Upper lobe of right lung (tissue), 1 donor: ENCODE data around the gene SUGCT. TPM values are rescaled to one million over a fixed set of nuclear protein-coding genes. Genes with fewer than 3 reads are reported as not detected.

Experiments
- ATAC-seq: fragments of 200-7000 bp; cut with Tn5 transposase; one replicate; pipeline ENCODE4 v1.9.1; 2020; ENCODE audit warnings: mild to moderate bottlenecking, moderate library complexity
- DNase-seq: peaks from one replicate; pipeline ENCODE4 v3.0.0-alpha.2; 2020
- H3K27ac ChIP-seq: fragments of 200-600 bp; one replicate; pipeline ENCODE4 v1.8.0; 2022
- H3K27me3 ChIP-seq: fragments of 200-600 bp; one replicate; pipeline ENCODE4 v1.8.0; 2022; ENCODE audit warnings: mild to moderate bottlenecking
- H3K36me3 ChIP-seq: fragments of 200-600 bp; one replicate; pipeline ENCODE4 v1.8.0; 2022
- H3K4me1 ChIP-seq: fragments of 200-600 bp; one replicate; pipeline ENCODE4 v1.8.0; 2022
- H3K4me3 ChIP-seq: fragments of 200-600 bp; one replicate; pipeline ENCODE4 v1.8.0; 2022; ENCODE audit warnings: mild to moderate bottlenecking
- H3K9me3 ChIP-seq: fragments of 200-600 bp; one replicate; pipeline ENCODE4 v1.8.0; 2022
- intact Hi-C: fragments of 100-400 bp; cut with DNase I; formaldehyde crosslinking; loops from one replicate; pipeline ENCODE4 v1.11.0; 2022
- total RNA-seq: library from RNA; stranded (reverse); fragmentation: NEBNext Ultra II Directional; extraction: Animal tissue kit (Norgen Biotek cat#: 25700); gene quantifications from one replicate; pipeline ENCODE4 v1.2.1, GENCODE V29; 2021
- TF ChIP-seq, protein P1 (sequence below): fragments of 200-600 bp; IDR thresholded peaks from one replicate; pipeline ENCODE4 v1.8.0; 2022; ENCODE audit warnings: antibody characterized with exemption
- donor health status: DM: no; HTN: yes; CAD: no; lungs with severe emphysema.

Gene SUGCT
- total RNA-seq, 1 donor from 2014 or later = 4.1 TPM

DNA sequence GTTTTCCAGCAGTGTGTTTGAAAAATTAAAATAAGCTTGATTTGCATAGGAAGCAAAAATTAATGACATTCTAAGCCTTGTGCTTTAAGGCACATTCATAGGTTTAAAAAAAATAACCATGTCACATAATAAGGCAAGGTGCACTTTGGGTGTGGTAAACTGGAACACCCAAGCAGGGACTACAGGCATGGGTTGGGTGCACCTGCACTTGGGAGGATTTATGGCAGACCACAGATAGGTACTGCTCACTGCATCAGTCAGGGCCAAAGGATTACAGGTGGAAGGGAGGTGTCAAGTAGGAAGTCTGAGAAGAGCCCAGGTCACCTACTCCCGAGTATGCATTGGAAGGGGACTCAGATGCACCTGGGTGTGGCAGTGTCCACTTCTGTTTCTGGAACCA, 753.7 kb downstream of the SUGCT start:
- TF ChIP-seq, protein P1, sequence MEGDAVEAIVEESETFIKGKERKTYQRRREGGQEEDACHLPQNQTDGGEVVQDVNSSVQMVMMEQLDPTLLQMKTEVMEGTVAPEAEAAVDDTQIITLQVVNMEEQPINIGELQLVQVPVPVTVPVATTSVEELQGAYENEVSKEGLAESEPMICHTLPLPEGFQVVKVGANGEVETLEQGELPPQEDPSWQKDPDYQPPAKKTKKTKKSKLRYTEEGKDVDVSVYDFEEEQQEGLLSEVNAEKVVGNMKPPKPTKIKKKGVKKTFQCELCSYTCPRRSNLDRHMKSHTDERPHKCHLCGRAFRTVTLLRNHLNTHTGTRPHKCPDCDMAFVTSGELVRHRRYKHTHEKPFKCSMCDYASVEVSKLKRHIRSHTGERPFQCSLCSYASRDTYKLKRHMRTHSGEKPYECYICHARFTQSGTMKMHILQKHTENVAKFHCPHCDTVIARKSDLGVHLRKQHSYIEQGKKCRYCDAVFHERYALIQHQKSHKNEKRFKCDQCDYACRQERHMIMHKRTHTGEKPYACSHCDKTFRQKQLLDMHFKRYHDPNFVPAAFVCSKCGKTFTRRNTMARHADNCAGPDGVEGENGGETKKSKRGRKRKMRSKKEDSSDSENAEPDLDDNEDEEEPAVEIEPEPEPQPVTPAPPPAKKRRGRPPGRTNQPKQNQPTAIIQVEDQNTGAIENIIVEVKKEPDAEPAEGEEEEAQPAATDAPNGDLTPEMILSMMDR = no peak
- Histone ChIP-seq H3K27me3 (no peaks in the 10 kb centered on the region), H3K36me3 (no peaks in the 10 kb centered on the region), H3K27ac (no peak overlapping the region), H3K9me3 (peaks cover 4% of the 10 kb centered on the region), H3K4me1 (no peaks in the 10 kb centered on the region), H3K4me3 (no peak overlapping the region)
- intact Hi-C loops = no loop called here
- ATAC-seq (no peak), DNase-seq (no peak)

DNA sequence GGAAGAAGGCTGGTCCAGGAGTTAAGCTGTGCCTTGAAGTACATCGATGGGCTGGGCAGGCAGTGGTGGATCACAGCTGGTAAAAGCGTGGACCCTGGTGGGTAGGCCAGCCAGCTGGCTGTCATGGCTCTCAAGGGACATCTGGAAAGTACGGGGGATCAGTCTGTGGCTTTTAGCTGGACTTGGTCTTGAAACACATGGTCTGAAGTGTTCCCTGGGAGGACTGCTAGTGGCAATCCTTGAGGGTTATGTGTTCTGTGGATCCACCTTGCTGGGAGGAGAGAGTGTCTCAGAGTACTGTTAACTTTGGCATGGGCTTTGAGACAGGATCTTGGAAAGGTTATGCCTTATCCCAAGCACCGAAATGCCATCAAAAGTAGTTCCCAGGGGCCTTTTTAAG, 754.3 kb downstream of the SUGCT start:
- Histone ChIP-seq H3K9me3 (peaks cover 4% of the 10 kb centered on the region), H3K27me3 (no peaks in the 10 kb centered on the region), H3K4me1 (no peaks in the 10 kb centered on the region), H3K36me3 (no peaks in the 10 kb centered on the region), H3K4me3 (no peak overlapping the region), H3K27ac (no peak overlapping the region)
- TF ChIP-seq, protein P1 = no peak
- DNase-seq (no peak), ATAC-seq (no peak)
- intact Hi-C loops = no loop called here

DNA sequence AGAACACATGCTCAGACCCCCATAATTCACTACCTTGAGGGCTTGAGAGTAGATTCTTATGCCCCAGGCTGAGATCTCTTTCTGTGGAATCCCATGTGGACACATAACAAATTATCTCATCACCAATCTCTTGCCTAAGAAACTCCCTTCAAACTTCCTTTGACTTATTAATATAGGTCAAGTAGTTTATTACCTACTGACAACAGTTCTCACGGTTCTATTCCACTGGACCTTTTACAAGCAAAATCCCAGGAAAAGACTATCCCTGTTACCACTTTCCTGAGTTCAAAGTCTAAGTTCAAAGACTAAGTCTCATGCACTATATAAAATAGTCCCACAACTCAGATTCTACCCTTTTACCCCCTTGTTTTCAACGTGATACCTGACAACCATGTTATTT, 754.7 kb downstream of the SUGCT start:
- no peak overlapping the region for H3K27ac ChIP-seq
- H3K36me3 ChIP-seq = no peaks in the 10 kb centered on the region
- H3K9me3 ChIP-seq = peaks cover 4% of the 10 kb centered on the region
- no peak for ATAC-seq
- no peaks in the 10 kb centered on the region for H3K27me3 ChIP-seq
- no peak for DNase-seq
- TF ChIP-seq, protein P1 = no peak
- no peaks in the 10 kb centered on the region for H3K4me1 ChIP-seq
- intact Hi-C loops = no loop called here
- H3K4me3 ChIP-seq = no peak overlapping the region

DNA sequence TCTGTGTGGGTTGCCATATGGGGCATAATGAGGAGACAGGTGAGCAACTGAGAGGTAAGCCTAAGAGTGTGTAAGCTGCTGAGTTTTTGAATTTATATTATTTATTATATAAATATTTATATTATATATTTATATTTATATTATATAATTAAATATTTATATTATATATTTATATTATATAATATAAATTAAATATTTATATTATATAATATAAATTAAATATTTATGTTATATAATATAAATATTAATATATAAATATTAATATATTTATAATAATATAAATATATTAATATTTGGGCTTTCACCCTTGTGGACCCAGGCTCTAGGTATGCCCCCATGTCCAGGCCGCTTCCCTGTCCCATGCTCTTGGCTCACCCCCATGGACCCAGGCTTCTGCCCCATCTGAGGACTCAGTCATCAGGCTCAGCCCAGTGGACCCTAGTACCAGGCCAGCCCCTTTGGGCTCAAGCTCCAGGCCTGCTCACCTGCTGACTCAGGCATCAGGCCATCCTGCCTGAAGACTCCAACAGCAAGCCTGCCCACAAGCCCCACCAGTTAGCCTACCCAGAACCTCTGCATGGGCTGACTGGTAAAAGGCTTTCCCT, 755.4 kb downstream of the SUGCT start:
- Histone ChIP-seq H3K27ac (no peak overlapping the region), H3K4me3 (no peak overlapping the region), H3K9me3 (peaks cover 4% of the 10 kb centered on the region), H3K4me1 (no peaks in the 10 kb centered on the region), H3K36me3 (no peaks in the 10 kb centered on the region), H3K27me3 (no peaks in the 10 kb centered on the region)
- ATAC-seq = peak; percentile 28
- TF ChIP-seq, protein P1 = no peak
- intact Hi-C loops = no loop called here
- no peak for DNase-seq

DNA sequence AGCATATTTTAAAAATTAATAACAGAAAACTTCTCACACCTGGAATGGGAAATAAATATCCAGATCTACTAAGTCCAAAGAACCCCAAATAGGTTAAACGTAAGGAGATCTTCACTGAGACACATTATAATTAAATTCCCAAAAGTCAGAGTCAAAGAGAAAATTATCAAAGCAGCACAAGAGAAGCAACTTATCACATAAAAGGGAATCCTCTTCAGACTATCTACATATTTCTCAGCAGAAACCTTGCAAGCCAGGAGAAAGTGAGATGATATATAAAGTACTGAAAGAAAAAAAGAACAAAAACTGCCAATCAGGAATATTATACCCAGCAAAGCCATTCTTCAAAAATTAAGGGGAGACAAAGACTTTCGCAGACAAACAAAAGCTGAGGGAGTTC, 756.4 kb downstream of the SUGCT start:
- no peaks in the 10 kb centered on the region for H3K4me1 ChIP-seq
- no peaks in the 10 kb centered on the region for H3K27me3 ChIP-seq
- TF ChIP-seq, protein P1 = no peak
- no peak for DNase-seq
- ATAC-seq = no peak
- H3K9me3 ChIP-seq = peaks cover 4% of the 10 kb centered on the region
- no peak overlapping the region for H3K27ac ChIP-seq
- H3K4me3 ChIP-seq = no peak overlapping the region
- intact Hi-C loops = no loop called here
- no peaks in the 10 kb centered on the region for H3K36me3 ChIP-seq

DNA sequence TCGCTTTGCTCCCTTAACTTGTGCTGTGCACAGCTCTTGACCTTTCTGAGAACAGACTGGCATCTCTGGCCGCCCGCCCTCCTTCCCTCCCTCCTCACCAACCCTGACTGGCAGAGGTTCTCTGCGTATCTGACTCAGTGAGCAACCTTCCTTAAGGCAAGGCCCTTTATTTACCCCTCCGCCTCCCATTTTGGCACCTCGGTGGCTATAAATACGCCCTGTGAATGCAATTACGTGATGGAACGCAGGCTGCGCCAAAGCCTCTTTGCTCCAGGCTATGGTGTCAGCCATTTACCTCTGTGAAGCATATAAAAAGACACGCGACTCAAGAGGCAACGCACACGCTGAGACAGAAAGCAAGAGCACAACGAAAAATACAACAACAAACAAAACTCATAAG, 764.3 kb downstream of the SUGCT start:
- DNase-seq (no peak), ATAC-seq (no peak)
- H3K4me3 ChIP-seq = no peak overlapping the region
- no peak overlapping the region for H3K27ac ChIP-seq
- TF ChIP-seq, protein P1 = no peak
- H3K36me3 ChIP-seq = no peaks in the 10 kb centered on the region
- H3K4me1 ChIP-seq = no peaks in the 10 kb centered on the region
- intact Hi-C loops = no loop called here
- no peaks in the 10 kb centered on the region for H3K9me3 ChIP-seq
- H3K27me3 ChIP-seq = no peaks in the 10 kb centered on the region
